Stimulated activated CD8-positive, alpha-beta memory T cell treated with anti-CD3 and anti-CD28 coated beads, Interleukin-7, amount 100 ng/mL, for 4 hours (primary cell): ENCODE data around the gene HMCES.
"Not testable (repeated sequence)": the region's sequence is repeated elsewhere in the genome, so short reads cannot be mapped to it uniquely, and the experiment has no call there.

Source experiments
- DNase-seq, 2 donors: peaks; one replicate each; pipeline ENCODE4 v3.0.0-alpha.2; 2020; ENCODE audit warnings: low read depth in 2 of 2

Gene HMCES

GRCh38 chr3:129346695-129347457, 68.2 kb downstream of the HMCES start:
- DNase-seq, result no peak

GRCh38 chr3:129347458-129347845, 68.8 kb downstream of the HMCES start:
- DNase-seq, result no peak

- DNase-seq, result no peak
These were observed 70.1 kb downstream of the HMCES start for GRCh38 chr3:129348734-129349133.

GRCh38 chr3:129349169-129349568, 70.5 kb downstream of the HMCES start:
- not testable (repeated sequence) for DNase-seq

- DNase-seq, result no peak
These were observed 71.1 kb downstream of the HMCES start for GRCh38 chr3:129349791-129350190.

- DNase-seq, result no peak
These were observed 73.4 kb downstream of the HMCES start for GRCh38 chr3:129352045-129352444.

GRCh38 chr3:129352650-129353588, 74.2 kb downstream of the HMCES start:
- DNase-seq, result no peak

- no peak for DNase-seq
These were observed 74.9 kb downstream of the HMCES start for GRCh38 chr3:129353589-129353941.
